NCI-H345 (cell line): ENCODE measurements around the gene CAMK1D.

Source experiments
- DNase-seq: peaks from one replicate; lab custom pipeline; 2025; lab: John Stamatoyannopoulos, UW

CAMK1D gene

GRCh38 chr10:12766223-12766622 is 416.9 kb downstream of the CAMK1D start:
- DNase-seq = peak; percentile 84

GRCh38 chr10:12768156-12769100 is 419.1 kb downstream of the CAMK1D start:
- DNase-seq = no peak

GRCh38 chr10:12769323-12770044 is 420.1 kb downstream of the CAMK1D start:
- no peak for DNase-seq

- DNase-seq = no peak
Measured at GRCh38 chr10:12771981-12772760, 422.8 kb downstream of the CAMK1D start.

GRCh38 chr10:12772797-12773587 is 423.6 kb downstream of the CAMK1D start:
- DNase-seq = no peak

GRCh38 chr10:12774204-12774894 is 425.0 kb downstream of the CAMK1D start:
- DNase-seq = no peak

GRCh38 chr10:12777840-12778585 is 428.7 kb downstream of the CAMK1D start:
- no peak for DNase-seq

- no peak for DNase-seq
Measured at GRCh38 chr10:12780634-12781601, 431.6 kb downstream of the CAMK1D start.

- DNase-seq = no peak
Measured at GRCh38 chr10:12781976-12782375, 432.6 kb downstream of the CAMK1D start.

- DNase-seq = no peak
Measured at GRCh38 chr10:12782537-12782936, 433.2 kb downstream of the CAMK1D start.

GRCh38 chr10:12783293-12783692 is 433.9 kb downstream of the CAMK1D start:
- no peak for DNase-seq

- no peak for DNase-seq
Measured at GRCh38 chr10:12784646-12785045, 435.3 kb downstream of the CAMK1D start.

- no peak for DNase-seq
Measured at GRCh38 chr10:12785415-12785831, 436.1 kb downstream of the CAMK1D start.

- DNase-seq = no peak
Measured at GRCh38 chr10:12787297-12787696, 437.9 kb downstream of the CAMK1D start.

GRCh38 chr10:12788277-12788676 is 438.9 kb downstream of the CAMK1D start:
- no peak for DNase-seq

GRCh38 chr10:12790270-12790669 is 440.9 kb downstream of the CAMK1D start:
- no peak for DNase-seq

GRCh38 chr10:12791728-12792127 is 442.4 kb downstream of the CAMK1D start:
- no peak for DNase-seq

GRCh38 chr10:12792889-12793556 is 443.7 kb downstream of the CAMK1D start:
- DNase-seq = no peak
